HG02938 (cell line): Measurements from ENCODE around the gene SPTSSA.

ENCODE experiments used
- ATAC-seq: cut with Tn5 transposase; IDR thresholded peaks from one replicate; pipeline ENCODE4 v1.9.1; 2021; ENCODE audit warnings: mild to moderate bottlenecking, moderate library complexity; ENCODE audit not compliant: unreplicated experiment

SPTSSA gene

GRCh38 chr14:34472706-34473279, 10.8 kb upstream of the SPTSSA start:
- ATAC-seq: no peak

DNA sequence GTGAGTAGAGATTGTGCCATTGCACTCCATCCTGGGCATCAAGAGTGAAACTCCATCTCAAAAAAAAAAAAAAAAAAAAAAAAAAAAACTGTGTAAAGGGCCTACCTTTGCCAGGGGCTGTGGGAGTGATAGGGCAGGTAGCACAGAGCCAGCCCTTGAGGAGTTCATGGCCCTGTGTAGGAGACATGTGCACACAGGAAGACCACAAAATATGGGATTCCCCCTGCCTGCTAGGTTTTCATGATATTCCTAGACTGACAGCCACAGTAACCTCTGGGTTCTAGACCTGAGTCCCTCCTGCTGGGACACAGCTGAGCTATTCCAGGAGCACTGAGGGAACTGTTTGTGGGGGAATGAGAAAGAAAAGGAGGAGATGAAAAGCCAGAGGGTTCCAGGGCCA, 8.3 kb upstream of the SPTSSA start:
- ATAC-seq: no peak

DNA sequence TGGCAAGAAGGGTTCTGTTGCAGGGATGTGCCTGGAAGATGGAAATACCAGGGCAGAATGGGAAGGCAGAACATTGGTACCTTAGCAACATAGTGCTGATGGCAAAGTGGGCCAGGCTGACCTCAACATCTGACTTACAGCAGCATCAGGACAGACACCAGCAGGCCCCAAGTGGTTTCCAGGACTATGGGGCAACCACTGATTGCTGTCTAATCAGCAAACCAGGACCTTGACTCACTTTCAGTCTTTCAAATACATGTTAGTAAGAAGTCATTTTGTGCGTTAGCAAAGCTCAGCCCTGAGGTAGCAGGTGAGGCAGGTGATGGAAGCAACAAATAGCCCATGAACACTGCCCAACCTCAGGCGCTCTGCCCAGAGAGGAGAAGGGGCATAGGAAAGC, 4.7 kb upstream of the SPTSSA start:
- no peak for ATAC-seq

- ATAC-seq: no peak
Observed at GRCh38 chr14:34465069-34465859, 3.2 kb upstream of the SPTSSA start.

- no peak for ATAC-seq
Observed at GRCh38 chr14:34463598-34463961, 1.5 kb upstream of the SPTSSA start.

DNA sequence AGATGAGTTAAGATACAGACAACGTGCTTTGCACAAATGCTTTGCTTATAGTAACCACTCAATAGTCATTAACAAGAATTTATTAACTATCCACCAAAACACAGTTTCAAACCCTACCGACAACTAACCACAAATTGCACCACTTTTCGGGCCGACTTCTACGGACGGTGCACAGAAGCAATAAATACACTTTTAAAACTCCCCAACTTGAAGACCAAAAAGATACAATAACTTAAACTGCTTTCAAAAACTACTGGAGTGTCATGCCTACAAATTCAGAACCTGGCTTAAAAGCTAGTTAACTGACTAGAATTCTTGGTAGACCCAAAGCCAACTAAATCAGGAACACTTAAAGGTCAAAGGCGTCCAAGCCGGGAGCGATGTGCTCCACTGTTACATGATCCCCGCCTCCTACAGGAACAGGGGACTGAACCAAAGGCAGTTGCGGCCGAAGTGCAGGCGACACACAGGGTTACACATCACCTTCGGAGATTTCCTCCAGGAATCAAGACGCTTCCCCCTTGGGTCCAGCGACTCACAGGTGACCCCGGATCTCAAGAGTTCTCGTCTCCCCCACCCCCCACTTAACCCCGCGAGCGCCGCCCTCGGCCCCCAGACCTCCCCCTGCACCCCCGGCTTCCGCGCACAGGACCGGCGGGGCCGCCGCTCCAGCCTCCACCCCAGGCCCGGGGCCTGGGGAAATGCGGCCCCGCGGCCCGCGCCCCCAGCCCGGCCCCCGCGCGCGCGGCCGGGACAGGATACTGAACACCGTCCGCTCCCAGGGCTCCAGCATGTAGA, 507 bp downstream of the SPTSSA start:
- ATAC-seq: peak; percentile 21

- ATAC-seq: no peak
Observed at GRCh38 chr14:34460841-34461240, 1.2 kb downstream of the SPTSSA start.

GRCh38 chr14:34460295-34460694, 1.7 kb downstream of the SPTSSA start:
- no peak for ATAC-seq

- ATAC-seq: no peak
Observed at GRCh38 chr14:34457186-34457585, 4.9 kb downstream of the SPTSSA start.

- no peak for ATAC-seq
Observed at GRCh38 chr14:34453226-34453625, 8.8 kb downstream of the SPTSSA start.

DNA sequence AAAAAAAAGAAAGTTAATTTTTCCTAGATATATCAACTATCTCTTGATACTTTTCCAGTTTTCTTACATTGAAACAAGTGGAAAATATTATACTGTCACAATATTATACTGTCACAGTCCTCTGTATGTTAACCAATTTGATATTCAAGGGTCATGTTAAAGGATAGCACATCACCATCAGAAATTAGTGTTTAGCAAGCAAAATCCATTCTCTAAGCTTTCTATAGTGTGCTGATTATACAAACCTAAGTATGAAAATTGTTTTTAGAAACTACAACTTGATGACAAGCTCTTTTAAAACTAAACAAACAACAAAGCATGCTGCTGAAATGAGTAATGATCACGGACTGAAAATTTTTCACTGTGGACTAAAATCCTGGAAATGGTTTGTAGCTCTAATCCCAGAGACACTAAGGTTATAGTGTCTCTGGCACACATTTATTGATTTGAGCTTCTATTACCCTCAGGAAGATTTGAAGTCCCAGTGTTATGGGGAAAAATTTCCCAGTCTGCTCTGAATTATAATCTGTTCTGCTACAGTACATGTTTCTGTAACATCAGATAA, 9.7 kb downstream of the SPTSSA start:
- no peak for ATAC-seq

GRCh38 chr14:34450958-34451357, 11.1 kb downstream of the SPTSSA start:
- no peak for ATAC-seq

- no peak for ATAC-seq
Observed at GRCh38 chr14:34450542-34450915, 11.5 kb downstream of the SPTSSA start.

GRCh38 chr14:34449819-34450541, 12.1 kb downstream of the SPTSSA start:
- ATAC-seq: no peak

GRCh38 chr14:34439090-34439489, 22.9 kb downstream of the SPTSSA start:
- ATAC-seq: no peak

DNA sequence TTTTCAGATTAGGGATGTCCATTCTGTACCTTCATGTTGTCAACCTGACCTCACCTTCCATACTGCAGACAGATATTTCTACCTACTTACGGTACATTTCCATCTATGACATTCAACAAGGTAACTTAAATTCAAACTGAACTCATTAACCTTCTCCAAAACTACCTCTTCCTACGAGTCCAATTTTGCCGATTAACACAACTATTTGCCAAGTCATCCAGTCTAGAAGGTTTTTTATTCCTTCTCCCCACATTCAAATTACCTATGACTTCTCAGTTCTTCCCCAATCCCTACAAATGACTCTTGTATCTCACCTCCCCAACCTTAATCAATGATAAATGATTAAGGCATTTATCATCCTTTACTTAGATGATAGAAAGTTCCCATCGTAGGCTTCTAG, 23.6 kb downstream of the SPTSSA start:
- ATAC-seq: no peak

- ATAC-seq: no peak
Observed at GRCh38 chr14:34437729-34438080, 24.3 kb downstream of the SPTSSA start.

- no peak for ATAC-seq
Observed at GRCh38 chr14:34436960-34437728, 24.9 kb downstream of the SPTSSA start.

DNA sequence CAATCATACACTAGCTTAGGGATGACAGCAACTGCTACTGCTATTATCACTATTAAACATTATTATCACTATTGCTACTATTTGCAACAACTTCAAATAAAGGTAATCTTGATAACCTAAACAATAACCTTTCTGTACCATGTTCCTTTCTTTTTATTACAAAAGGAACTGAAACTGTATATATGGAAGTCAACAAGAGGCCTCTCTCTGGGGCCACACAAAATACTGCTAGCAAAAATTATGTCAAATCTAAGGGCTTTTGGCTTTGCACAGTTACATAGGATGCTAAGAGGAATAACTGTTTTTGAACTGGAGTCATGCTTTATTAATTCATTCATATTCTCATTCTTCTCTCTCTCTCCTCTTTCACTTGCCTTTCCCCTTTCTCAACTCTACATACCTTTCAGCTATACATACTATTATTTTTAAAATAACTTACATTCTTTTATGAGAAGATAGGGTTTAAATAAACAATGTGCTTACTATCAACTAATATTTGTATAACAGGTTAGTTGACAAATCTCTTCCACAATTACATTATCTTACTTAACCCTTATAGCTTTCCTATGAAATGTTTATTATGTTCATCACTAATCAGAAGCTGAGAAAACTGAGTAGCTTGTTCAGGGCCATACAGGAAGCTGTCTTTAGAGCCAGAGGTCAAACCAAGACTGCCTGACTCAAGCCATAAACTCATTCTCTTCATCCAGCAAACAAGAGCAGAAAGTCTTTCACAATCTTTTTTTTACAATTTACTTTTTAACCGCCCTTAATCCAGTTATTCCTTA, 25.7 kb downstream of the SPTSSA start:
- ATAC-seq: peak; percentile 55

DNA sequence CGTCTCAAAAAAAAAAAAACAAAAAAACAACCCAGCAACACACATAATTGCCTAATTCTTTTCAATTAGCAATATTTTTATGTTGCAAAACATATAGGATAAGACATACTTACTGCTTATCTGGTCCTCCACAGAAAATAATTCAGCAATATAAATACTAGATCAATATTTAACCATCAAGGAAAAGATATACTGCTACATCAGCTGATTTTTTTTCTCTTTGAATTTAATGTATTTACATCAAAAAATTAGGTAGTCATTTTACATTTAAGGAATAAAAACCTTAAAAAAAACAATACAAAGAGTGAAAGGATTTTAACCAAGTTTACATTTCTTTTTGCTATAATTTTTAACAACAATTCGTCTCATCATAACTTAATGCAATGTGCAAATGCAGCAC, 28.1 kb downstream of the SPTSSA start:
- no peak for ATAC-seq
